Hepatic stellate cell (primary cell): ENCODE results near the gene GRK2.
"Not testable (repeated sequence)": the region's sequence is repeated elsewhere in the genome, so short reads cannot be mapped to it uniquely, and the experiment has no call there.

ENCODE experiments used
- DNase-seq: peaks from one replicate; pipeline ENCODE4 v3.0.0; 2011; ENCODE audit warnings: low spot score

GRK2 gene

GRCh38 chr11:67315325-67315909 is 49.1 kb downstream of the GRK2 start:
- DNase-seq, result no peak

GRCh38 chr11:67316882-67317204 is 50.6 kb downstream of the GRK2 start:
- no peak for DNase-seq

GRCh38 chr11:67317205-67317887 is 51.1 kb downstream of the GRK2 start:
- DNase-seq, result peak; percentile 99

- DNase-seq, result no peak
Observed at GRCh38 chr11:67317888-67318555, 51.7 kb downstream of the GRK2 start.

- DNase-seq, result not testable (repeated sequence)
Observed at GRCh38 chr11:67318876-67319275, 52.6 kb downstream of the GRK2 start.

GRCh38 chr11:67320011-67320410 is 53.7 kb downstream of the GRK2 start:
- peak; percentile 3 for DNase-seq

- peak; percentile 1 for DNase-seq
Observed at GRCh38 chr11:67320691-67321090, 54.4 kb downstream of the GRK2 start.

GRCh38 chr11:67321313-67321871 is 55.1 kb downstream of the GRK2 start:
- no peak for DNase-seq

GRCh38 chr11:67322049-67322448 is 55.8 kb downstream of the GRK2 start:
- no peak for DNase-seq

GRCh38 chr11:67323526-67323925 is 57.3 kb downstream of the GRK2 start:
- no peak for DNase-seq

GRCh38 chr11:67332081-67332691 is 65.9 kb downstream of the GRK2 start:
- peak; percentile 0 for DNase-seq
